ENCODE measurements around the gene ARHGAP24. TPM values are rescaled to one million over a fixed set of nuclear protein-coding genes. Genes with fewer than 3 reads are reported as not detected.

Gene ARHGAP24
- total and polyA plus RNA-seq, 9 donors = 6.6 to 16.7 (median 10.0) TPM

GRCh38 chr4:85672116-85672515 lies 197.2 kb downstream of the ARHGAP24 start:
- Histone ChIP-seq H3K27me3 (no peaks in the 10 kb centered on the region), H3K9me3 (no peaks in the 10 kb centered on the region), H3K36me3 (no peaks in the 10 kb centered on the region), H3K4me3 (no peak overlapping the region), H3K27ac (no peak overlapping the region), H3K4me1 (ENCODE audit: insufficient read depth) (no peaks in the 10 kb centered on the region)
- WGBS, 3 donors = 61 to 71% (median 67%) methylated on average over 3 of the region's 3 CpGs
- intact Hi-C loops (cut with DNase I) = no loop called here
- DNase-seq = no peak
- no peak for TF ChIP-seq EP300 (IDR thresholded peaks at IDR 0.05)
- no peak for TF ChIP-seq CTCF (IDR thresholded peaks at IDR 0.05)
- no peak for TF ChIP-seq POLR2A (IDR thresholded peaks at IDR 0.05)

DNA sequence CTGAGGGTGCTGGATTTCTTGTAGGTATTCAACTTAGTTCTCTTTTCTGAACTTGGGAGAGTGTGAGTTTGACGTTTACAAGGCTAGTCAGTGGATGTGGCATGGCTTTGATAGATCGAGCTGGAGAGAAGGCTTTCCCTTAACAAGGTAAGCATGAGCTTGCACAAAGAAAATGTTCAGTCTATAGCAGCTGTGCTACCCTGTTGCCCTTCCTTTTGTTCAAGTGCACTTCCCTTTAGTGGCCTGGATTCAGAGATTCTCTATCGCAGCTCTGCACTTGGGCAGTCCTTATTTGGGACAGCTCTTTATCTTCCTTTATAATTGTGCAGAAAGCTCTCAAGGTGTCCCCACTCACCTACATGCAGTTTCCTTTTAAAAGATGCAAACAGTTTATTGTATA lies 198.0 kb downstream of the ARHGAP24 start:
- TF ChIP-seq EP300 (IDR thresholded peaks at IDR 0.05) (no peak), CTCF (IDR thresholded peaks at IDR 0.05) (no peak), POLR2A (IDR thresholded peaks at IDR 0.05) (no peak)
- no peaks in the 10 kb centered on the region for H3K27me3 ChIP-seq
- no peak overlapping the region for H3K4me3 ChIP-seq
- no peak for DNase-seq
- intact Hi-C loops (cut with DNase I) = no loop called here
- no peaks in the 10 kb centered on the region for H3K9me3 ChIP-seq
- WGBS, 3 donors = 85 to 92% (median 92%) methylated on average over 3 of the region's 3 CpGs
- no peak overlapping the region for H3K27ac ChIP-seq
- H3K4me1 ChIP-seq (ENCODE audit: insufficient read depth) = no peaks in the 10 kb centered on the region
- no peaks in the 10 kb centered on the region for H3K36me3 ChIP-seq

GRCh38 chr4:85673540-85673939 lies 198.6 kb downstream of the ARHGAP24 start:
- Histone ChIP-seq H3K36me3 (no peaks in the 10 kb centered on the region), H3K27ac (no peak overlapping the region), H3K4me1 (ENCODE audit: insufficient read depth) (no peaks in the 10 kb centered on the region), H3K27me3 (no peaks in the 10 kb centered on the region), H3K9me3 (no peaks in the 10 kb centered on the region), H3K4me3 (no peak overlapping the region)
- TF ChIP-seq CTCF (IDR thresholded peaks at IDR 0.05) (no peak), EP300 (IDR thresholded peaks at IDR 0.05) (no peak), POLR2A (IDR thresholded peaks at IDR 0.05) (no peak)
- DNase-seq = no peak
- intact Hi-C loops (cut with DNase I) = no loop called here
- 95 to 96% (median 95%) methylated on average over 2 of the region's 2 CpGs for WGBS, 3 donors

GRCh38 chr4:85675076-85676049 lies 200.4 kb downstream of the ARHGAP24 start:
- TF ChIP-seq POLR2A (IDR thresholded peaks at IDR 0.05) (no peak), EP300 (IDR thresholded peaks at IDR 0.05) (no peak), CTCF (IDR thresholded peaks at IDR 0.05) (no peak)
- intact Hi-C loops (cut with DNase I) = no loop called here
- Histone ChIP-seq H3K36me3 (no peaks in the 10 kb centered on the region), H3K27ac (no peak overlapping the region), H3K27me3 (no peaks in the 10 kb centered on the region), H3K9me3 (no peaks in the 10 kb centered on the region), H3K4me3 (no peak overlapping the region), H3K4me1 (ENCODE audit: insufficient read depth) (no peaks in the 10 kb centered on the region)
- 60 to 74% (median 71%) methylated on average over 7 of the region's 7 CpGs for whole genome bisulfite sequencing, 3 donors
- no peak for DNase-seq

All from ovary (tissue), 9 donors.